Stimulated activated CD8-positive, alpha-beta memory T cell treated with anti-CD3 and anti-CD28 coated beads, Interleukin-7, amount 100 ng/mL, for 4 hours (primary cell): ENCODE results near the gene DNAH5.

Experiments used
- DNase-seq, 2 donors: peaks; one replicate each; pipeline ENCODE4 v3.0.0-alpha.2; 2020; ENCODE audit warnings: low read depth in 2 of 2

The DNAH5 gene

DNA sequence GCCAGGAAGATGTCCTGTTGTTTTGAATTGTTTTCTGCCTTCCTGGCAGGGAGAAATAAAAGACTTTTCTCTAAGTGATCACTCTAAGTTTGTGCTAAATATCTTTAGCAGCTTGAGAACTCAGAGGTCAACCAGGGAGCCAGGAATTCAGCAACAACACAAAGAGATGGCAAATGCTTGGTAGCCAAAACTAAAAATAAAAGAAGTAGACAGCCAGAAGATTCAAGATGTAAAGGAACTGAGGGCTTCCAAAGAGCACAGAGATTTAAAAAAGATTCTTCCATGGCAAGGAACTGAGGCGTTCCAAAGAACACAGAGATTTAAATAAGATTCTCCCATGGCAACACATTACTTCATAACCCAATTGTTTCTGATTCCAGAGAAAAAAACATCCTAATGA lies 9.6 kb downstream of the DNAH5 start:
- no peak for DNase-seq

DNA sequence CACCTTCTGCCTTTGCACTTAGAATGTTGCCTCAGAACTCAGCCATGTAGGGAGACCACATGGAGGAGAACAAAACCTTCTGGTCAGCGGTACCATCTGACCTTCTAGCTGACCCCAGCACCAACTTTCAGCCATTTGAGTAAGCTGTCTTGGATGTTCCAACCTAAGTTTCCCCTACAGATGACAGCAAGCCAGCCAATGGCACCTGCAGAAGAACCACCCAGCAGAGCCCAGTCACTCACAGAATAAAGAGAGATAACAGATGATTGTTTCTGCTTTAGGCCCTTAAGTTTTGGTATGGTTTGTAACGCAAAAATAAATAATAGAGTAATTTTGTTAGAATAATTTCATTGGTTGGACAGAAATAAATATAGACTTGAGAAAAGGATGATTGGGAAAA lies 10.4 kb downstream of the DNAH5 start:
- DNase-seq = no peak

DNA sequence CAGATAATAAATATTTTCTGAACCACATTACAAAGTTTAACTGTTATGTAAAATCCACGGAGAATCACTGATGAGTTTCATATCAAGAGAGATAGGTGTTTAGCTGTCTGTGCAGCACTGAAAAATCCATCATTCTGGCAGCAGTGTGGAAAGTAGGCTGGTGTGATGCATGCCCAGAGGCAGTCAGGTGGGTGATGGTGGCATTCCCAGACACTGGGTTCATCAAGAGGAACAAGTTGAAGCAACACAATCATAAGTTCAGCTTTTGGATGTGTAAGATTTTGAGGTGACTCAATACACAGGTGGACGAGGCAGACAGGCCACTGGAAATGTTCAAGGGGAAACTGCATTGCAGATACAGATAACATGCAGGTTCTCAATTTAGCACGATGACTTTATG lies 11.9 kb downstream of the DNAH5 start:
- DNase-seq = no peak

DNA sequence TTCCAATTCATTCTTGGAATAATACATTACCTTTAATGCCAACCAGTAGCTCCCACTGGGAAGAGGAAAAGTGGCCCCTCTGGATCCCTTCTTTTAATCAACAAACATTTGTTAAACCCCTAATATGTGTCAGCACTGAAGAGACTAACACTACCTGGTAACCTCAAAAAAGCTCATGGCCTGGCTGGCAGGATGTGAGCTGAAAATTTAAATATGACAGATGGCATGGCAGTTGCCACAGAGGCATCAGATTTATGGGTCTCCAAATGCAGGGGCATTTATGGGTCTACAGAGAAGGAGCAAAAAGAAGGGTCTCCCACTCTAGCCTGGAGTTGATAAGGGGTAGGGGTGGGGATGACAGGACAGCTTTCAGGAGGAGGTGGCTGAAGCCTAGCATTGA lies 12.5 kb downstream of the DNAH5 start:
- no peak for DNase-seq

DNA sequence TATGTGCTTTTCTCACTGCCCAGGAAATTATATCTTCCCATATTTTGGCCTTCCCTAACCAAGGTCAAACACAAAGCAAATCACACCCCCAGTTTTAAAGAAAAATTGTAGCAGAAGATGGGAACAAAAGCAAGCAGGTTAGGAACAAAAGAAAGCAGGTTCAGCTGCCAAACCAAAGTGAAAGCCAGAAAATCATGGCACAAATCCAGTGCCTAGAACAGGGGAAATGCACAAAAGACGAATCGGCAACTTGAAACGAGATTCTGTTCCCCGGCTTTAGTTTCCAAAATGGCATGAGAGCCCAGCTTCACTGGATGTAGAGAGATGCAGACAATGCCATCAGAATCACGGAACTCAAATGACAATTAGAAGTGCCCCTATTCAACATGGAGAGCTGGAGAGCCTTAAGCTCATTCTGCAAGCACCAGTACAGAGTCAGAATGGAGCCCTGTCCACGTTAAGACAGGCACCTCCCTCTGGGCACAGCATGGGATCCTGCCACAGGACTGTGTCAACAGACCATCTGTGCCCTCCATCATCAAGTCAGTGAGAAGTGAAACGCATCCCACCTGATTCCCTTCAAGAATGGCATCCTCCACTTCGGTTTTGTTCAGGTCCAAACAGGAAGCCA lies 13.8 kb downstream of the DNAH5 start:
- no peak for DNase-seq

DNA sequence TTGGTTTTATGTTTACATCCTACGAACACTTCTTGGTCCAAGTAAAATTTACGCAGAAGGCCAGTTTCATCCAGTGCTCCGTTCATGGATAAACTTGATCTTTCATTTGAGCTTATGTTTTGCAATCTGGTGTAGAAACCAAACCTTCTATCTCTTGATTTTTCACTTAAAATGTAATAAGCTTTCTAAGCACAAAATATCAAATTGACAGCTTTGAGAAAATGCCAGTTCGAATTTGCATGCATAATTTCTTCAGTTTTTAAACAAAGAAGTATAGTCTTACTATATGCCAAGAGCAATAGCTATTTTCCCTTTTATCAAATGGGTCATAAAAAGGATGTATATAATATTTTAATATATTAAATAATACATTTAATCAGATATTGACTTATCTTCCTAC lies 17.8 kb downstream of the DNAH5 start:
- no peak for DNase-seq

DNA sequence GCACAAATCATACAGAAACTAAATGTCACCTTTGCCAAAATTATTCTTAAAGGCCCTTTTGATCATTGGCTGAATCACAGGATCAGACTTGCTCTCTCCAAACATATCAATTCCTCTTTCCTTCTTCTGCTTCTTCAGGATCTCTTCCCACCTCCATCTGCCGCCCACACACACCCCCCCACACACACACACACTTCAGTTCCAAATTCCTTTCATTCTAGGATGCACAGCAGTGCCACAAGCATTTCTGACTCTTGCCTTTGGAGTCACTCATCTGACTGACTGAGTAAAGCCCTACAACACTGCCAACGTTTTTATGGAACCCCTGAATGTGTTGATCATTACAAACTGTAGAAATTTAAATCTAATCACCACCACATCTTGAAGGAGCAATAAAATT lies 22.9 kb downstream of the DNAH5 start:
- DNase-seq = no peak

DNA sequence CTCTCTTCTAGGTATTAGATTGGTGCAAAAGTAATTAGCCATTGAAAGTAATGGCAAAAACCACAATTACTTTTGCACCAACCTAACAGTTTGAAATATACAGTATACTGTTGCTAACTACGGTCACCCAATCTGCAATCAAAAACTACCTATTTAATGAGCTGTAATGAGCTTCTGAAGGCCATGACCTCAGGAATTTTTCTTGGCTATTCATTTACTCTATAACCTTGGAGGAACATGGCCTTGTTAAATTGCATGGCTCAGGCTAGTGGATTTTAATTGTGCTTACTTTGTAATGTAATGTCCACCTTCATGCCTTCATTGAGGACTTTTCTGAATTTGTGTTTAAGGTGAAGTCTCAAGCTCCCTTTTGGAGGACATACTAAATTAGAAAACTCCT lies 24.7 kb downstream of the DNAH5 start:
- no peak for DNase-seq

DNA sequence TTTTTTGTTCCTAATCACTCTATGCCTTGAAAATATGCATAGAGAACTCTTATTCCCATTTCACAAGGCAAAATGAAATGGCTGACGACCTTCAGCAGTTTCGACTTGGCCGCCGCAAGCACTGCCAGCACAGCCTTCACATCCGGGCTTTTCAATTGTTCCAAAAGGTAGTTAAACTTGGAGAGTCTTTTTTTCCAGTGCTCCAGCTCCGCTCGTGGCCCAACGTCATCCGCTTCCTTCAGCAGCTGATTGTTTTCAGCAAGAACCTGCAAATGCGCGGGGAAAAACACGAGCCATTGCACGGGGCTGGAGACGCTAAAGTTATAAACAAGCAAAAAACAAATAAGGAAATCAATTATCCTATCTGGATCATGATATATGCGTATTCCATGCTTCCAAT lies 25.4 kb downstream of the DNAH5 start:
- no peak for DNase-seq

DNA sequence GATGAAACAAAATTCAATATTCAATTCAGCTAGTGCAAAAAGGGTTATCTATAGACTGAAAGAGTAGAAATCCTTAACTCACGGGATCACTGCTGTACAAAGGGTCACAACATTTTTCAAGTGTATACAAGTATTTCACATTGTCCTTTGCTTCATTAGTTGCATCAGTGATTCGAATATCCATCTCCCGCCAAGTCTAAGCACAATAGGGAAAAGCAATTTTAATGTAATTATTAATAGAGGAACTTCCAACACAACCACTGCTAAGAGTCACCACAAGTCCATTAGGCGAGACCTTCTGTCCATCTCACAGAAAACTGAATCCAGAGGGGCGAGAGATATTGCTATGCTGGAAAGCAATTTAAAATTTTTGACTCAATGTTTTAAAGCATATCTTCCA lies 27.4 kb downstream of the DNAH5 start:
- no peak for DNase-seq

DNA sequence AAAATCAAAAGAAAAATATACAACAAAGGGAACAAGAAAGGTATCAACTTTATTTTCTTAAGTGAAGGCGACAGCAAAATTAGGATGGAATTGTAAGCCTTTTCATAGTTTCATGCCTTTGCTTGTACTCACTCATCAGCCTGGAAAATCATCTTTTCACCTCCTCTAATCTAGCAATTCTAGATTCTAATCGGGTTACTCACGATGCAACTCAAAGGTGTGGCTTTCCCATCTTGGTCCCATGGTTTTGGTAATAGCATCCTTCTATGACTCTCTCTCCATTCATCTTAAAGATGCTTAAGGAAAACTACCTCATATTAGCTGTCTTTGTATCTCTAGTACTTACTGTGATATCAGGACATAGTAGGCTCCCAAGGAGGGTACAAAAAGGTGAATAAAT lies 30.5 kb downstream of the DNAH5 start:
- no peak for DNase-seq

DNA sequence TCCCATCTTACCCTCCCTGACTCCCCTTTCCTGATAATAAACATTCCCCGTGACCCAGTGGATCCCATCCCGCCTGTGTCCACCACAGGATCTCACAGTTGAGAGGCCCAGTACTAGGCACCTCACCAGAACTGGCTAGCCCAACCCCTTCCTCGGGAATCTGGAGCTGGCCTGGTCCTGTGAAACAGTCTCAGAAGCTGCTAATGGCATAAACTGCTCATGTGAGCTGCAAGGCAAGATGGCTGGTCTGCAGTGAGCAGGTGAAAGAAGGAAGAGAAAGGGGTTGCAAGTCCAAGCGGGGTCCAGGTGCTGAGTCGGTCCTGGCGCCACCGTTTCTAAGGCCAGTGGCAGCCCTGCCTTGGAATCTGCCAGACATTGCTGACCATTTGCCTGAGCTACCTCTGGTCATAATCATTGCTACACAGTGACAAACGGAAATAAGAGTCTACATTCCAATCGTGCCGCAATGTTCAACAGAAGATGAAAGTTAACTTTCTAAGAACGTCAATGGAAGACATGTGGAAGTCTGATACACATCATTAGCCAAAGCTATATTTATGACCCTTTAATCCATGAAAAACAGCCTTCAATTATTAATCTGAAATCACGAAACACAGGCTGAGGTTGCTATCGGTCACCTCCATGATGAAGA lies 33.7 kb downstream of the DNAH5 start:
- DNase-seq = no peak

DNA sequence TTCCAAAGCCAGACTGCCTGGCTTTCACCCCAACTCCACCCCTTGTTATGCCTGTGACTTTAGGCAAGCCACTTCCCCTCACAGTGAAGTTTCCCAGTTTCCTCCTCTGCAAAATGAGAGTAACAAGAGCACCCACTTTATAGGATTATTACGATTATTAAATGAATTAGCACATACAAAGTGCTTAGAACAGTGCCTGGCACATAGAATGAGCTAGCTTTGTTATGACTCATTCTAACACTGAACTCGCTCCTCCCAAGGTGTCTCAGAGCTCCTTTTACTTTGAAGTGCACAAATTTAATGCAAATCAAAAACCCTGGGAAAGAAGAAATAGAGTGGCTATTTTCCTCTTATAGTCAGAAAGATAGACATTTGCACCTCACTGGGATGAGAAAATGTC lies 34.3 kb downstream of the DNAH5 start:
- DNase-seq = no peak

DNA sequence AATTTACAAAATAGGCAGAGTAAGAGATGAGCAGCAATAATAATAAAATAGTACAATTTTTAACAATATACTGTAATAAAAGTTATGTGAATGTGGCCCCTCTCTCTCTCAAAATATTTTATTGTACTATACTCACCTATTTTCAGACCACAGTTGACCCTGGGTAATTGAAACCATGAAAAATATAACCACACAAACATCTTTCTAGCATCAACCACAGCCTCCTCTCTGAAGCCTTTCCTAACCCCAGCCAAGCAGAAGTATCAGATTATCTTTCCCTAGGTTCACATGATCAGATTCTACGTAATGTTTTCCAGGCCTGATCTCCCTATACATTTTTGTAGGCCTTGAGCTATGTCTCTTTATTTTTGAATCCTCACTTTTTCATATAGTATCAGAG lies 35.2 kb downstream of the DNAH5 start:
- no peak for DNase-seq

DNA sequence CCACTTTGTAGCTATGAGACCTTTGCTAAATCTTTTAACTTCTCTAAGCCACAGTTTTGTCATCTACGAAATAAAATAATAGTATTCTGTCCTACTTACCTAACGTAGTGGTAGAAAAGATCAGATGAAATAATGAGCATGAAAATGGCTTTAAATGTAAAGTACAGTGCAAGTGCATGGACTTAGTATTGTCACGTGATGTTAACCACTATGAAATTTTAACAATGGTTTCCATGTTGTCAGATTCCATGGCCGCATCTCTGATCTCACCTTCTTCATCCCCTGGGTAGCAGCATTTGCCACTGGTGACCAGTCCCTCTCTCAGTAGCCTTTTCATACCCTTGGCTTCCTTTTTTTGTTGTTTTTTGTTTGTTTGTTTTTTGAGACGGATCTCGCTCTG lies 45.9 kb downstream of the DNAH5 start:
- DNase-seq = no peak

DNA sequence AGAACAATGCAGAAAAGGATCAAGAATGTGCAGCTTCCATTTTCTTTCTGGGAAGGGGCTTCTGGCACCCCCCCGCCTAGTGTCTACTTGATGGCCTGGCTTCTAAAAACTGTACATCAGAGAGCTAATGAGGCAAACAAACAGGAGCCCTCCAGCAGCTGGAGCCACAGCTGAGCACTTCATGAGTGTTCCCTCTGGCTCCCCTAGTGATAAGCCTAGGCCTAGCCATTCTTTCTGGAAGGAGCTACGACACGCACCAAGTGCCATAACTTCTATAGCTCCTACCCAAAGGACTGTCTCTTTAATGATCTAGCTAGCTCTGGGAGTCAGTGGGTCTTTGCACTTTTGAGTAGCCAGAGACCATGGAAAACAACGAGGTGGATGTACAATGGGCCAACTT lies 66.1 kb downstream of the DNAH5 start:
- DNase-seq = no peak

DNA sequence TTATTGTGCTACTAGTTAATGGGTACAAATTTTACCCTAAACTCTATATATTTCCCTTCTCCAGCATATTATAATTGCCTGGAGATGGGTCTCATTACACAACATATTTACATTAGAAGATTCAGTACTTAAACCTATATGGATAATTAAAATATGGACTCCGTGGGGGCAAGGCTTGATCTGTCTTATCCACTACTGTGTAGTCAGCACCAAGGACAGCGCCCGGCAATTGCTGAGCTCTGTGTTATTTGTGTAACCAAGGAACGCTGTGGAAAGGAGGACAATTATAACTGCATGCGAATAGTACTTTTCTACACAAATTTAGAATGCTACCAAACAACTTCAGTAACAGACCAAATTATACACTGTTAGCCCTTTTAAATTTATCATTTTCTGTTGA lies 77.7 kb downstream of the DNAH5 start:
- DNase-seq = no peak

DNA sequence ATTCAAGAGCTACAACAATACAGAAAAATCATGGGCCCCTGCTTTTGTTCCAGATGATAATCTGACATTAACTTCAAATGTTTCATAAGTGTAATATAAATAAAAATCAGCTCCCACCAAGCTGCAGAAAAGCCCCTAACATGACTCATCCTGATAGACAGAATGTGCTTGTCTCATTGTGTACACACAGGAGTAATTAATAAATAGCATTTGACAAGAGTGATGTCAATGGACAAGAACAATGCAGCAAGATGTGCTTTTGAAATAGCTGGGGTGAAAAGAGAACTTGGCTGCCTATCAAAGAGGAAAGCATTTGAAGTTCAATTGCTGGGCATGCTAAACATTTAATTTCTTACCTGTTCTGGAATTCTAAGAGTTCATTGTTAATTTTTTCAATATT lies 79.2 kb downstream of the DNAH5 start:
- no peak for DNase-seq

DNA sequence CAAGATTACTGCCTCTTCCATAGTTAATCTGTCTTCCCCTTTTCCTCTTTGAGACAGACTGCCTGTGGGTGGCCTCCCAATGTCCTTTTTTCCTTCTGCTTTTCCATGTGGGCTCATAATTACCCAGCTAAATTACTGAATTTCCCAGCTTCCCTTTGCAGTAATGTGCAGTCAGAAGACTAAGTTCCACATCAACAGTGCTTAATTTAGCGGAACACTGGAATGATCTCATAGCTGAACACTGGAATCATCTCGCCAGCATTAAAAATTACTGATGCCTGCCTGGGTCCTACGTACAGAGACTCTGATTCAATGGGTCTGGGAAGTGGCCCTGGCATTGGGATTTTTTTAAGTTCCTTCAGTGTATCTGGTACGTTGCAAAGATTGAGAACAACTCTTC lies 84.3 kb downstream of the DNAH5 start:
- DNase-seq = no peak

DNA sequence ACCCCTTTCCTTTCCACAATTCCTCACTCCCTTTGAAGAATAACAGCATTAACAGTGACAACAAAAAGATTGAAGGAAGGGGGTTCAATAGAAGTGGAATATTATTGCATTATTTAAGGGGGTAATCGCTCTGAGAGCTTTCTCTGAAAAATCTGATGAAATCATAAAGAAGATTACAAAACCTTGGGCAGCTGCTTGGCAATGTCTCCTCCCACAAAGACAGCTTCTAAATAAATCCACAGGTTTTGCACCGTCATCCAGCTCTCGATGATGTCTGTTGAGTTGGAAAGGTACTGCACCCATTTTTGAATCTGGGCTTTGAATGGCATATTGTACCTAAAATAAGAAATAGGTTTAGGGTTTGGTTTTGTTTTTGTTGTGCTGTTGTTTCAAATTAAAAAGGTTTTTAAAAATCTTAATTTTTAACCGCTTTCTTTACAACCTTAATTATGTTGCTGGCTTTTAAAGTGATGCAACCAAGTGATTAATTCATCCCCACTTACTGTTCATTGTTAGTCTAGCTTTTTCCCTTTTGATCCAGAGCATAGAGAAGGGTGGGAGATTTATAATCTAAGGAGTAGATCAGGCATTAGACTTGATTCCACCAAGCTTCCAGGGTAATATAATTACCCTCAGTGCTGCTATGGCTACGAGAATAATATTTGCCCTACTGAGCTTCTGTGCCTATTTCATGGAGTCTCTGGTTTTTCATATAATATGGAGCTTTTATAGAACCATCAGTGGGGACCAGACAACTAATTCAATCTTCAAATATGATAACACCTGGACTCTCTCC lies 85.0 kb downstream of the DNAH5 start:
- DNase-seq = no peak

DNA sequence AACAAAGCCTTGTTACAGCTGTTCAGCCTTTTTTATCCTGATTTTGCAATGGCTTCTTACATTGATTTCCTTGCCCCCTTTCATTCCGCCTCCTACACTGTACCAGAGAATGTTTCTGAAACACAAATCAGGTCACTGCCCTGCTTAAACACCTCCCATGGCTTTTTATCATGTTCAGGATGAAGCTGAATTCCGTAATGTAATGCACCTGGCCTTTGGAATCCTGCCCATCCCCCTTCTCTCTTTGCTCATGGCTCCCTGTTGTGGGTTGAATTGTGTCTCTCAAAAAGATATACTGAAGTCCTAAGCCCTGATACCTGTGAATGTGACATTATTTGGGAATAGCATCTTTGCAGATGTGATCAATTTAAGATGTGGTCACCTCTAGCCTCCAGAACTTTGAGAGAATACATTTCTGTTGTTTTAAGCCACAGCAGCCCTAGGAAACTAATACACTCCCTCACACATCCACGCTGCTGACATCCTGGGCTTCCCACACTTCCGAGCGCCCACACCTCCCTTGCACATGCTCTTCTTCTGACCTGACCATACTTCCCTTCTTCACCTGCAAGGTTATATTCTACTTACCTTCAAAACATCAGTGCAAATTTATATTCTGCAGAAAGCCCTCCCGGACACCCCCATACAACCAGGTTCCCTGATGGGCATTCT lies 101.2 kb downstream of the DNAH5 start:
- DNase-seq = no peak

DNA sequence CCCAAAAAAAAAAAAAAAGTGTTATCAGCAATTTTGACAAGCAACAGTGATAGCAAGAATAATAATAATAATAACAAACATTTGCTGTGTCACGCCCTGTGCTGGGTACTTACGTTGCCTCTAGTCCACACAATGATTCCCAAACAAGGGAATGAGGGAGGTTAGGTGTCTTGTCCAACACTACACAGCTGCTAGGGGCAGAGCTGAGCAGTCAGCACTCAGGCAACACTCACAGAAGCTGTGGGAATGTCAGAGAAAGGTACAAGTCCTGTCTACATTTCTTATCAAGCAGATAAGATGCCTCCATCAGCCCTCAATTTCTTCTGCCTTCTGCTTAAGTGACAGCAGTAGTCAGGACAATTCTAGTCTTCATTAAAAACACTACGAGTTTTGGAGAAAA lies 111.0 kb downstream of the DNAH5 start:
- DNase-seq = no peak

DNA sequence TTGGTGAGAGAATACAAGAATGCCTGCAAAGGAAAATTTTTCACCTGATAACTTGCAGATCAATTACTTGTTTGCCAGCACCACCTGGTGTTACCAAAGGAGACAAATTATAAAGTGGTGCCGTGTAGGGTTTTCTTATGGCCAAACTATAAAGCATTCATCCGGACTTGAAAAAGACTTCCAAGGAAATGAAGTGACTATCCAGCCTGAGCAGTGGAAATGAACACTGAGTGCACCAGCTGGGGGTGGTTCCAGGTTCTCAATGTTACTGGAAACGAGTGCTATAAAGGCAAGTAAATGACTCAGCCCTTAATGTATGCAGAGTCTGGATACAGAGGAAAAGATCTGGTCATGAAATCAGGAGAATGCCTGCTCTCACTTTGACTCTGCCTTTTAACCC lies 113.1 kb downstream of the DNAH5 start:
- DNase-seq = no peak
